Mesenchymal stem cell (in vitro differentiated cells and primary cell): ENCODE measurements around the gene LIN52.

ENCODE experiments used
- DNase-seq: peaks from one replicate; pipeline ENCODE4 v3.0.0-alpha.2; 2013
- H2AFZ ChIP-seq: one replicate; pipeline ENCODE4 v1.6.1; 2013; ENCODE audit warnings: low read depth, mild to moderate bottlenecking, control low read depth, inconsistent platforms, low read length, moderate library complexity
- H2AK5ac ChIP-seq: 2 replicates; pipeline ENCODE4 v1.6.1; 2013; ENCODE audit warnings: low read length, moderate library complexity, mild to moderate bottlenecking, inconsistent platforms; ENCODE audit not compliant: severe bottlenecking
- H2BK120ac ChIP-seq: one replicate; pipeline ENCODE4 v1.6.1; 2013; ENCODE audit warnings: low read depth, mild to moderate bottlenecking, inconsistent platforms, low read length, moderate library complexity
- H2BK12ac ChIP-seq, 2 experiments: one replicate each; pipeline ENCODE4 v1.6.1; 2013; ENCODE audit warnings: inconsistent platforms in 2 of 2, low read length in 2 of 2, mild to moderate bottlenecking in 2 of 2, moderate library complexity in 2 of 2, control low read depth in 1 of 2
- H2BK15ac ChIP-seq: one replicate; pipeline ENCODE4 v1.6.1; 2013; ENCODE audit warnings: mild to moderate bottlenecking, low read depth, inconsistent platforms; ENCODE audit not compliant: poor library complexity, severe bottlenecking
- H2BK5ac ChIP-seq: 2 replicates; pipeline ENCODE4 v1.6.1; 2013; ENCODE audit warnings: low read depth, mild to moderate bottlenecking, low read length, control low read depth, inconsistent platforms; ENCODE audit not compliant: poor library complexity, severe bottlenecking
- H3K14ac ChIP-seq, 2 experiments: one replicate each; pipeline ENCODE4 v1.6.1; 2013; ENCODE audit warnings: inconsistent platforms in 2 of 2, low read length in 2 of 2, control low read depth in 1 of 2, mild to moderate bottlenecking in 1 of 2, moderate library complexity in 1 of 2
- H3K18ac ChIP-seq, 2 experiments: one replicate each; pipeline ENCODE4 v1.6.1; 2013; ENCODE audit warnings: inconsistent platforms in 2 of 2, low read length in 2 of 2, control low read depth in 1 of 2, low read depth in 1 of 2, mild to moderate bottlenecking in 1 of 2
- H3K23ac ChIP-seq, 2 experiments: one replicate each; pipeline ENCODE4 v1.6.1; 2013; ENCODE audit warnings: inconsistent platforms in 2 of 2, low read length in 2 of 2, mild to moderate bottlenecking in 2 of 2, moderate library complexity in 2 of 2, control low read depth in 1 of 2
- H3K27ac ChIP-seq: 2 replicates; pipeline ENCODE4 v1.5.1; 2013; ENCODE audit warnings: mild to moderate bottlenecking, moderate library complexity, low read length, control low read depth, inconsistent platforms; ENCODE audit not compliant: poor library complexity, severe bottlenecking
- H3K27me3 ChIP-seq, 2 experiments: 2 replicates each; pipeline versions ENCODE4 v1.6.1 to v1.7.0; 2013; ENCODE audit warnings: low read length in 2 of 2, mild to moderate bottlenecking in 2 of 2, moderate library complexity in 2 of 2, control low read depth in 1 of 2, inconsistent platforms in 1 of 2; ENCODE audit not compliant: control insufficient read depth in 1 of 2, insufficient read depth in 1 of 2
- H3K36me3 ChIP-seq, 2 experiments: 2 replicates each; pipeline versions ENCODE4 v1.6.1 to v1.7.0; 2013; ENCODE audit warnings: low read length in 2 of 2, control low read depth in 1 of 2, inconsistent platforms in 1 of 2, low read depth in 1 of 2, mild to moderate bottlenecking in 1 of 2; ENCODE audit not compliant: insufficient read depth in 2 of 2, control insufficient read depth in 1 of 2
- H3K4ac ChIP-seq, 2 experiments: one replicate each; pipeline ENCODE4 v1.6.1; 2013; ENCODE audit warnings: inconsistent platforms in 2 of 2, low read length in 2 of 2, mild to moderate bottlenecking in 2 of 2, moderate library complexity in 2 of 2, control low read depth in 1 of 2, low read depth in 1 of 2
- H3K4me1 ChIP-seq: 2 replicates; pipeline ENCODE4 v1.6.1; 2013; ENCODE audit warnings: low read depth, low read length, control low read depth; ENCODE audit not compliant: control insufficient read depth, insufficient read depth
- H3K4me2 ChIP-seq: 2 replicates; pipeline ENCODE4 v1.6.1; 2013; ENCODE audit warnings: low read length, mild to moderate bottlenecking, inconsistent platforms; ENCODE audit not compliant: poor library complexity, severe bottlenecking
- H3K4me3 ChIP-seq, 2 experiments: 2 replicates each; pipeline versions ENCODE4 v1.5.1 to v1.7.0; 2013; ENCODE audit warnings: low read length in 2 of 2, mild to moderate bottlenecking in 2 of 2, control low read depth in 1 of 2, low read depth in 1 of 2; ENCODE audit not compliant: insufficient read depth in 1 of 2
- H3K79me1 ChIP-seq: replicated peaks from 2 replicates; pipeline ENCODE4 v1.6.1; 2013; ENCODE audit warnings: mild to moderate bottlenecking, control low read depth, low read length, inconsistent platforms; ENCODE audit not compliant: poor library complexity, severe bottlenecking
- H3K9ac ChIP-seq: 2 replicates; pipeline ENCODE4 v1.7.0; 2013; ENCODE audit warnings: mild to moderate bottlenecking, low read length, moderate library complexity
- H3K9me3 ChIP-seq: 2 replicates; pipeline ENCODE4 v1.7.0; 2013; ENCODE audit warnings: mild to moderate bottlenecking, low read length; ENCODE audit not compliant: control insufficient read depth
- H4K8ac ChIP-seq: one replicate; pipeline ENCODE4 v1.6.1; 2013; ENCODE audit warnings: inconsistent platforms, mild to moderate bottlenecking, low read length, moderate library complexity
- H4K91ac ChIP-seq: one replicate; pipeline ENCODE4 v1.6.1; 2013; ENCODE audit warnings: mild to moderate bottlenecking, low read length, inconsistent platforms
- WGBS: methylation state at CpG from one replicate; pipeline ENCODE4 v1.1.7; 2013; ENCODE audit warnings: mixed read lengths; 5-methylcytosine and 5-hydroxymethylcytosine counted together

The LIN52 gene

GRCh38 chr14:74231784-74232183, 147.0 kb downstream of the LIN52 start:
- no peak overlapping the region for H2AK5ac ChIP-seq
- no peak overlapping the region for H4K8ac ChIP-seq
- H3K9ac ChIP-seq, result no peak overlapping the region
- no peak overlapping the region for H3K4me3 ChIP-seq
- H3K18ac ChIP-seq, result no peak overlapping the region
- H3K79me1 ChIP-seq, result no peaks in the 10 kb centered on the region
- no peak overlapping the region for H2BK120ac ChIP-seq
- peaks cover 8% of the 10 kb centered on the region for H3K9me3 ChIP-seq
- no peak overlapping the region for H3K23ac ChIP-seq
- H4K91ac ChIP-seq, result no peak overlapping the region
- DNase-seq, result no peak
- H3K4ac ChIP-seq, result no peak overlapping the region
- H2BK12ac ChIP-seq, result no peak overlapping the region
- no peaks in the 10 kb centered on the region for H3K36me3 ChIP-seq
- H3K27ac ChIP-seq, result no peak overlapping the region
- no peak overlapping the region for H2BK15ac ChIP-seq
- H2BK5ac ChIP-seq, result no peak overlapping the region
- no peaks in the 10 kb centered on the region for H3K4me1 ChIP-seq
- WGBS, result 82% methylated on average over 8 of the region's 8 CpGs
- peaks cover 75 to 80% of the 10 kb centered on the region in 2 experiments for H3K27me3 ChIP-seq
- H2AFZ ChIP-seq, result no peak overlapping the region
- H3K14ac ChIP-seq, result no peak overlapping the region
- H3K4me2 ChIP-seq, result no peak overlapping the region

GRCh38 chr14:74235017-74235416, 150.3 kb downstream of the LIN52 start:
- Histone ChIP-seq H3K4me1 (peaks cover 3% of the 10 kb centered on the region), H3K9ac (no peak overlapping the region), H3K14ac (no peak overlapping the region), H3K4ac (no peak overlapping the region), H3K23ac (no peak overlapping the region), H2BK5ac (no peak overlapping the region), H3K27me3 (peaks cover 77 to 82% of the 10 kb centered on the region in 2 experiments), H2BK15ac (no peak overlapping the region), H3K79me1 (no peaks in the 10 kb centered on the region), H3K9me3 (peaks cover 8% of the 10 kb centered on the region), H3K36me3 (peaks cover 0 to 3% of the 10 kb centered on the region in 2 experiments), H2BK120ac (no peak overlapping the region), H2BK12ac (no peak overlapping the region), H2AFZ (no peak overlapping the region), H4K8ac (no peak overlapping the region), H4K91ac (no peak overlapping the region), H3K18ac (no peak overlapping the region), H3K27ac (no peak overlapping the region), H3K4me2 (no peak overlapping the region), H3K4me3 (no peak overlapping the region), H2AK5ac (no peak overlapping the region)
- DNase-seq, result no peak
- 69% methylated on average over 3 of the region's 4 CpGs for WGBS

GRCh38 chr14:74237441-74237840, 152.7 kb downstream of the LIN52 start:
- Histone ChIP-seq H3K79me1 (no peaks in the 10 kb centered on the region), H2BK120ac (no peak overlapping the region), H2BK12ac (no peak overlapping the region), H3K9ac (no peak overlapping the region), H3K36me3 (peaks cover 0 to 3% of the 10 kb centered on the region in 2 experiments), H3K14ac (no peak overlapping the region), H2BK5ac (no peak overlapping the region), H3K4me1 (peaks cover 15% of the 10 kb centered on the region), H2AK5ac (no peak overlapping the region), H3K9me3 (peaks cover under 1% of the 10 kb centered on the region), H3K4me3 (no peak overlapping the region), H3K27ac (no peak overlapping the region), H4K91ac (no peak overlapping the region), H2BK15ac (no peak overlapping the region), H3K18ac (no peak overlapping the region), H4K8ac (no peak overlapping the region), H3K4me2 (no peak overlapping the region), H3K4ac (no peak overlapping the region), H2AFZ (no peak overlapping the region), H3K27me3 (peaks cover 88% of the 10 kb centered on the region in 2 experiments), H3K23ac (no peak overlapping the region)
- 67% methylated on average over 4 of the region's 4 CpGs for WGBS
- DNase-seq, result no peak

GRCh38 chr14:74238974-74239847, 154.5 kb downstream of the LIN52 start, which contains the start of gene VSX2:
Gene VSX2 (plus strand): TSS chr14:74239449. CDS start chr14:74239562, 113 bp downstream.
- H3K4me2 ChIP-seq, result no peak within 1 kb of the TSS
- no peak within 1 kb of the TSS for H3K4me3 ChIP-seq
- DNase-seq, result no peak
- no peak within 1 kb of the TSS for H4K91ac ChIP-seq
- peaks cover 0 to 3% of the 10 kb centered on the region in 2 experiments for H3K36me3 ChIP-seq
- H3K79me1 ChIP-seq, result no peaks in the 10 kb centered on the region
- H2BK15ac ChIP-seq, result no peak within 1 kb of the TSS
- no peak within 1 kb of the TSS for H2BK5ac ChIP-seq
- H4K8ac ChIP-seq, result no peak within 1 kb of the TSS
- no peak within 1 kb of the TSS for H2BK12ac ChIP-seq
- no peak within 1 kb of the TSS for H3K18ac ChIP-seq
- H3K9ac ChIP-seq, result no peak within 1 kb of the TSS
- H3K4ac ChIP-seq, result no peak within 1 kb of the TSS
- H2AFZ ChIP-seq, result no peak within 1 kb of the TSS
- no peak within 1 kb of the TSS for H2AK5ac ChIP-seq
- H3K27ac ChIP-seq, result no peak within 1 kb of the TSS
- no peak within 1 kb of the TSS for H2BK120ac ChIP-seq
- 8% methylated on average over 40 of the region's 40 CpGs for WGBS
- peaks cover 94% of the 10 kb centered on the region in 2 experiments for H3K27me3 ChIP-seq
- H3K14ac ChIP-seq, result no peak within 1 kb of the TSS
- peaks cover 15% of the 10 kb centered on the region for H3K4me1 ChIP-seq
- H3K23ac ChIP-seq, result no peak within 1 kb of the TSS
- H3K9me3 ChIP-seq, result no peaks in the 10 kb centered on the region
